ENCODE measurements around the gene EHF.
A peak's percentile ranks its signal among the peaks of the same experiment; 100 is the strongest.

Gene EHF

GRCh38 chr11:34644669-34645406, 23.9 kb downstream of the EHF start:
- peak; percentile 87 for DNase-seq (ENCODE audit: low read depth)

DNA sequence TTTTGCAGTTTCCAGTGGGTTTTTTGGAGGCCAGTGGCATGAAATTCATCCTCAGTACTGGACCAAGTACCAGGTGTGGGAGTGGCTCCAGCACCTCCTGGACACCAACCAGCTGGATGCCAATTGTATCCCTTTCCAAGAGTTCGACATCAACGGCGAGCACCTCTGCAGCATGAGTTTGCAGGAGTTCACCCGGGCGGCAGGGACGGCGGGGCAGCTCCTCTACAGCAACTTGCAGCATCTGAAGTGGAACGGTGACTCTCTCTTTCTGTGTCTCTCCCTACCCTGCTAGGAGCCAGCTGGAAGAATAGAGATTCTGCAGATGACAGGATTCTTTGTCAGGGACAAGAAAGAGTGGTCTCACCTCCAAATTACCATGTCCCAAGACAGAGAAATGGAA, 25.5 kb downstream of the EHF start:
- no peak for DNase-seq (ENCODE audit: low read depth)

DNA sequence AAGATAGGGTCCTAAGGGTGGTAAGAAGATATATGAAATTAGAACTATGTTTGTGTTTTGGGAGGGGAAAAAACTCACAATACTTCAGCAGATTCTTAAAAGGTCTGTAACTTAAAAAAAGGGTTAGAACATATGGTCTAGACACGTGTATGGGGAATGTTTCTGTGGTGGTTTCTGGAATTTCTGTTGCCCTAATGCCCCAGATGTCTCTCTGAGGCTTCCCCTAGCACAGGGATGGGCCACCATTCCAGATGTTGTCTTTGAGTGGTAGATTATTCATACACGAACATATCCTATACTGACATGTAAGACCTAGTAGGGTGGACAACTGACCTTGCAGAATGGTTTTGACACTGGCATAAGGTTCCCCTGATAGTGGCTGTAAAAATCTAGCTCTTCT, 26.2 kb downstream of the EHF start:
- no peak for DNase-seq (ENCODE audit: low read depth)

DNA sequence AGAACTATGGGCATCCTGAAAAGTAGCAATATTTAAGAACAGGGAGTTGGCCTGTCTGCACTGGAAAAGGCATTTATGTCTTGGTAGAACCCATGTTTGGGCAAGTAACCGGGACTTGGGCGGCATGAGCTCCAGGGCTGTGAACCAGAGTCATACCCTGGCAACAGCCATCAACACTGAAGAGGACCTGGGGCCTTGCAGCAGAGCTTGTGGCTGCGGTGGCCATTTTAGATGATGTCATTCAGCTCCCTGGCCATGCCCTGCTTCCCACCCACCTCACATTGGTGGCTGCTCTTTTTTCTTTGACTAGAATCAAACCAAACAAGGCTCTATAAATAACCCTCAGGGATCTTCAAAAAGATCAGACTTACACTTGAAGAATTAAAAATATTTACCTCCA, 26.6 kb downstream of the EHF start:
- DNase-seq (ENCODE audit: low read depth), result no peak

DNA sequence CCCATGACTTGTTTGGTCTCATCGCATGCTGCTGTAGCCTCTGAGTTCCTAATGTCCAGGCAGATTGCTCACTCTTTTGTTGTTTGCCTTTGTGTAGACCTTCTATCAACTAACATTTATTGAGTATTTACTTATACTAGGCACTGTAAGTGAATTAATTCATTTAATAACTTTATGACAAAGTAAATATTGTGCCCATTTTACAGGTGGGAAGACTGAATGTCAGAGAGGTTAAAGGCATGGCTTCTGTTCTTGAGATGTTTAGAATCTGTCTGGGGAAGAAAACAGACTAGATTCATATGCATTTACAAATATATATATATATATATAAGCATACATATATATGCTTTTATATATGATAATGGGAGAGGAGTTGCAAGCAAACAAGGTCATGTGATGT, 27.1 kb downstream of the EHF start:
- DNase-seq (ENCODE audit: low read depth), result no peak

GRCh38 chr11:34649597-34649996, 28.7 kb downstream of the EHF start:
- no peak for DNase-seq (ENCODE audit: low read depth)

DNA sequence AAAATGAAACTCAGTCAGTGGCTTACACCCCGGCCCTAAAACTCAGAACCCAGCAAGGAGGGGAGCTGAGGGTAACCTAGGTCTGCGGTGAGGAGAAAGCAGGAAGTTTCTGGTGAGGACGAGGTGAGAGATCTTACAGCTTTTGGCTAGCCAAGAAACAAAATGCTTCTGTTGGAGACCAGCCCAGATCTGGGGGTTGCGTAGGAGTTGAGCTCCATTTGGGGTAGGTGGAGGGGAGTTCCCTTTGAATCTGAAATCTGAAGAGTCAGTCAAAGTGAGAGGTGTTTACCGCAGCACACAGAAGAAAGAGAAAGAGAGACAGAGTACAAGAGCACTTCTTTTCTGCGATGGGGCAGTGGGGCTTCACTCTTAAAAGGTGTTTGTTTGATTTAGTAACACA, 29.6 kb downstream of the EHF start:
- DNase-seq (ENCODE audit: low read depth), result peak; percentile 79

DNA sequence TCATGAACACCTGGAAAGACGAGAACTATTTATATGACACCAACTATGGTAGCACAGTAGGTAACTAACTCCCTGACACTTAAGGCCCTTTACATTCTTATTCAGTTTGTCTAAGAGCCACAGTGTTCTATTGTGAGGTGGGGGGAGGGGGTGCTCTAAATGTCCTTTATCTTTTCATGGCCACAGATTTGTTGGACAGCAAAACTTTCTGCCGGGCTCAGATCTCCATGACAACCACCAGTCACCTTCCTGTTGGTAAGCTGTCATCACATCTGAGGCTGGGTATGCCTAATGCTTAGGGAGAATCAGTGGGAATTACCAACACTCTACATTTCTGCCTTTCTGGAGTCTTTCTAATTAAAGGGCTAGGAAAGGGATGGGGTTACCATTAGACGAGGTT, 30.7 kb downstream of the EHF start:
- no peak for DNase-seq (ENCODE audit: low read depth)

DNA sequence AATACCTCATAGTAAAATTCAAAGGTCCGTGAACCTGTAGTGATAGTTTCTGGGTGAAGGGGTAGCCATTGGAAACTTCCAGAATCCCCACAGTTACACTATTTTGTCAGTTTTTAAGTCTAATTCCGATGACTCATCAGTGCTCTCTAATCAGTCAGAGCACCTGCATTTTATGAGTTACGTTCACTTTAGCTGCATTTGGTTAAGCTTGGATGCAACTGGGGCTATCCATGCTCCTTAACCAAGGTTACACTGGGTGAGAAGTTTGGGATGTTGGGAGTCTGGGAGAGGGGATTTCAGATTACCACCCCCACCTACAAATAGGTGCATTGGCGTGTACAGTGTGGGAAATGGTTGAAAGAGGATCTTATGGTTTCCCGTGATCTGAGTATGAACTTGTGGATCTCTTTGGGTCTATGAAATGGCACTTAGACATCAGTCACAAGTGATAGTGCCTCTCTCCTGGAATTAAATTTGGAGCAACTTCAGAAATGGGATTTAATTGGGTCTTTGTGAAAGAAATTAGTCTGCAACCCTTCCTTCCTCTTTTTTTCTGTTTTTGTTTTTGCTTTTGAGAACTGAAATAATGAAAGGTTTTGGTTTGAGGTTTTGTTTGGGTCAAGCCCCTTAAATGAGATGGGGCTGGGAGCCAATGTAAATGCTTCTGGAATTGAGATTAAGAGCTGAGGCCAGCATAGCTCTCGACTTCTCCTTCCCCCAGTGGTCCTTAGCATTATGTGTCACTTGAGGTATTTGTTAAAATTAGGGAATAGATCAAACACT, 31.5 kb downstream of the EHF start:
- DNase-seq (ENCODE audit: low read depth), result no peak

DNA sequence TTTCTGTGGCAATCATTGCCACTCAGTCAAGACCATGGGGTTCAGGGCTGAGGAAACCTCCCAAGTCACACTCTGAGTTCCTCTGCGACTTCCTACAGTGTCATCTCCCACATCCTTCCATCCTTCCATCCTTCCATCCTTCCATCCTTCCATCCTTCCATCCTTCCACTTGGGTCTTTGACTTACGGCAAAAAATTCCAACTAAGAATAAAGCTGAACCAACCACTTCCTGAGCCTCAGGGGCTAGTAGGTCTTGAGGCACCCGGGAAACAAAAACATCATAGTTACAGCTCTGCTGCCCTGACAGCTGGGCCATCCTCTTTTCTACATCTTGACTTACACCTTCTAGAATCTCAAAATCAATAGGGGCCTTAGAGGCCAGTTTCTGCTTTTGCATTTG, 32.1 kb downstream of the EHF start:
- DNase-seq (ENCODE audit: low read depth), result no peak

DNA sequence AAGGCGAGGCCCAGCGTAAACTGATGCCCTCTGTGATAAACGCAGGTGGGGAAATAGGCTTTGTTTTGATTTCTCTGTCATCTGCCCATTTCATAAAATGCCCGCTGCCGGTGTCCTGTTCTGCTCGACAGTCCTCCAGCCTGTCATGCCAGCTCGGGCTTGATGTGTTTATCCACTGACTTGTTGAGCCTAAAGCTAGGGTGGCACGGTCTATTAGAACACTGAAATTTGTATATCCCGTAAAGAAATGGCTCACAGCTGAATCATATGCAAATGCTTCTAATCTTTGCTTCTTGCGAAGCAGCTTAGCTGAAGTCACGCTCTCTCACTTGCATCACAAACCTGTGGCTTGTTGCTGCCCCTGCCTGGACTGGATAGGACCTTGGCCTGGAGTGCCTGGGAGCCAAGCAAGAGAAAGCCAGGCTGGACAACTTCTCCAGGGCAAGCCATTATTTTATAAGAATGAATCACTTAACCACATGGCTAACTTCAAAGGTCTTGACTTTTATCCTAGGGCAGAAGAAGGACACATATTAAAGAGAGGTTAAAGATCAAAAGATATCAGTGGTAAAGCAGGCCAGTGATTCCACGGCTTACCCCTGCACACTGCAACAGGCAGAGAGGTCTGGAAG, 33.1 kb downstream of the EHF start:
- peak; percentile 99 for DNase-seq (ENCODE audit: low read depth)

DNA sequence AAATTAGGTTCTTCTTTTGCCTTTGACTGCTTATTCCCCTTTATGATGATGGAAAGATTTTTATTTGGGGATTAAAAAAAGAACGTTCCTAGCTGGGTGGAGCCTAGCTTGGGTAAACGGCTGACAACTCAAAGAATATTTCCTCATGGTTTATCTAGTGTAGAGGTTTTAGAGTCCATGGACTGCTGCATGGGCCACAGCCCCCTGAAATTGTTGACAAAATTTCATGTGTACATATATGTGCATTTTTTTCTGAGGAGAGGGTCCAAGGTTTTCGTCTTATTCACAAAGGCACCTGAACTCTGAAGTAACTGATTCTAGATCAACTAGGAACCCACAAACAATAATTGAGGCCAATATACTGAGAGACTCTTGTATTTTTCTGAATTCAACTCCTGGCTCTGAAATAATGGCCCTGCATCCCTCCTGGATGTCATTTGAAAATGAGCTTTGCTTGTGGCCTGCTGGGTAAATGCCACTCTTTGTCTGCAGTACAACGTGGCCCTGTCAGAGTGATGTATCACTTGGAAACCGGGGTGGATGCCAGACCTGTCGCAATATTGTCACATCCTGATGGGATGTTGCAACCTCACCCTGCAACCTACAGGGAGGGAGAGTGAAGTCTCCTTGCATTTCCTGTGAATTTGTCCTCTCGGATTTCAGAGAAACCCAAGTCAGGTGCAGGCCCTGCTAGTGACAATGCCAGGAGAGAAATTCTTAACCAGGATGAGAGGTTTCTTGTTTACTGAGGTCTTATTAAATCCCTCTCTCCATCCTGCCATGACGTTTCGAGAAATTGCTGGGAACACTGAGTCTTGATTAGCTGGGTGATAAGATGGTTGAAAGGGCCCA, 33.8 kb downstream of the EHF start:
- peak; percentile 77 for DNase-seq (ENCODE audit: low read depth)

- DNase-seq (ENCODE audit: low read depth), result peak; percentile 96
These were observed 34.6 kb downstream of the EHF start for GRCh38 chr11:34655335-34656008.

DNA sequence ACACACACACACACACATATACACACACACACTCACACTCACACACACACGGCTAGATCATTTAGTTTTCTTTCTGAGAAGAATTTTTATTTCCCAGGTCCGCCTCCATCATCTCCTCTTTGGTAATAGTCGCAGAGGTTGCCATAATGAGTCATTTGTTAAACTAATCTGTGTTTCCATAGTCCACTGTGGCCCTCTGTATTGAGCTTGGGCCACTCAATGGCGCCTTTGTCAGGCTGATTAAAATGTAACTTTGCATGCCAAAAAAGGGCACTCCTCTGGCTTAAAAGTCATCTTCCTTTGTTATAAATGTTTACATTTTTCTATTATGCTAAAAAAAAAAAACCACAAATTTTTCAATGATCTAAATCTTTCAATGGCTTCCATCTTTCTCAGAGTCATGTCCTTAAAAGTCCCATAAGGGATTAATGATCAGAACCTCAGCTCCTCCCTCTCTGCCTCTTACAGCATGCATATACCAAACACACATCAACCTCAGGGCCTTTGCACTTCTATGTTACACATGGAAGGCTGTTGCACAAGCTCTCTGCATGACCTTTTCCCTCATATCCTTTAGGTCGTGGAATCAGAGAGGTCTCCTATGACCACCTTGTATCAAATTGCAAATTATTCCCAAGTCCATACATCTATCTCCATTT, 35.3 kb downstream of the EHF start:
- DNase-seq (ENCODE audit: low read depth), result peak; percentile 32

DNA sequence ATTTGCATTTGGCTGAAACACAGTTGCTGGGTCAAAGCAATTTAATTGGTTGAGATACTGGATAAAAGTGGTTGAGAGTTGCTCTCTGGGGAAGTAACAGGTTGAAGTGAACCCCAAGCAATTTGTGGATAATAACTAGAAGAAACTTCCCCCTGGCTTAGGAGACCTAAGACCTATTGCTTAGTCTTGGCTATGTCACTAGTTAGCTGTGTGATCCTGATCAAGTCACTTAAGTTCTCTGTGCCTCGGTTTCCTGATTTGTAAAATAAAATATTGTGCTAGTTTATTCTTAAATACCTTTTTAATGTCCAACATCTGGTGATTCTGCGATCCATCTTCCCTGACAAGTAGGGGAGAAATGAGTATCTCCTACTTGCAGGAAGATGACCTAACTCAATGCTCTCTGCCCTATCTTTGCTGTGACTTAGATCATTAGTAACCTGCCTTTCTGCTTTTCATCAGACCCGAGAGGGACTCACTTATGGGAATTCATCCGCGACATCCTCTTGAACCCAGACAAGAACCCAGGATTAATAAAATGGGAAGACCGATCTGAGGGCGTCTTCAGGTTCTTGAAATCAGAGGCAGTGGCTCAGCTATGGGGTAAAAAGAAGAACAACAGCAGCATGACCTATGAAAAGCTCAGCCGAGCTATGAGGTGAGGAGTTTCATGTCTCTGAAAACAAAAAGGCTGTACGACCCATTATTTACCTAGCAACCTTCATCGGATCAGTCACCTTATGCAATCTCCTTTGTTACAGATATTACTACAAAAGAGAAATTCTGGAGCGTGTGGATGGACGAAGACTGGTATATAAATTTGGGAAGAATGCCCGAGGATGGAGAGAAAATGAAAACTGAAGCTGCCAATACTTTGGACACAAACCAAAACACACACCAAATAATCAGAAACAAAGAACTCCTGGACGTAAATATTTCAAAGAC, 37.5 kb downstream of the EHF start:
- DNase-seq (ENCODE audit: low read depth), result no peak

- DNase-seq (ENCODE audit: low read depth), result no peak
These were observed 38.3 kb downstream of the EHF start for GRCh38 chr11:34659096-34659733.

DNA sequence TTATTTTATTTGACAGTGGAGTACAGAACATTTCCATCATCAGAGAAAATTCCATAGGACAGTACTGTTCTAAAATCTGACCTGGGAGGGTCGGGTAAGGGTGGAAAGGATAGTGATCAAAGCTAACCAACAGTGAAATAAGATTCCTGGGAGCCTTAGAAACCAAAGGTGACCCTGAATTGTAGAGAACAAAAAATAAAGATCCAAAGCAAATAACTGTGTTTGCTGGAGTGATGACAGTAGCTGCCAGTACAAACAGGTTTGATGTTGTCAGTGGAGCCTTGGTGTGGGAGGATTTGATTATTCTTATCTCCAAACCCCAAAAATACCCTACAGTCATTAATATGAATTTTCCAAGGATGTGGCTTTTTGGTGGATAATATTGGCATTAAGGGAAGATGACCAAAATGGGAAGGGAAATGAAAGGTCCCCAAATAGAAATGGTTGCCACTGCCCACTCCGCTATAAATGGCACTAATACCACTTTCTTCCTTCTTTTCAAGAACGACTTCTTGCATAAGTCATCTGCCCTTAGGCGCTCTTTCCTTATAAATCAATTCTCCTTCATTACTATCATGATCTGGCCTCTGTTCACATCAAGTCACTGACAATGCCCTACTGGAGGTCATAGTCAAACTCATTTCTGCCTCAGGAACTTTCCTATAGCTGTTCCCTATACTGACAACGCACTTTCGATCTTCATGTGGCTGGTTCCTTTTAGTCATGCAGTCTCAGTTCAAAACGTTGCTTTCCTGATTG, 44.4 kb downstream of the EHF start:
- DNase-seq (ENCODE audit: low read depth), result no peak

- no peak for DNase-seq (ENCODE audit: low read depth)
These were observed 47.1 kb downstream of the EHF start for GRCh38 chr11:34667810-34668582.
